Heart left ventricle (tissue), 16 donors: ENCODE results near the gene TMEFF2. TPM values are rescaled to one million over a fixed set of nuclear protein-coding genes. Genes with fewer than 3 reads are reported as not detected.

Experiments
- ATAC-seq, 4 donors: fragments of 200-7000 bp; cut with Tn5 transposase; one replicate each; pipeline ENCODE4 v1.9.1; 2020 to 2022; ENCODE audit warnings: moderate library complexity in 4 of 4, mild to moderate bottlenecking in 3 of 4, moderate number of reproducible peaks in 1 of 4
- DNase-seq, 5 donors: peaks; one replicate each; pipeline ENCODE4 v3.0.0-alpha.2; 2020
- H3K27ac ChIP-seq, 12 donors: fragments of 200-600 bp; sonication (generic) in 4 of 12; one replicate each; pipeline versions ENCODE4 v1.5.0 to v1.8.0; 2016 to 2022; ENCODE audit warnings: mild to moderate bottlenecking in 2 of 12
- H3K27me3 ChIP-seq, 9 donors: fragments of 200-600 bp; sonication (generic) in 2 of 9; one replicate each; pipeline versions ENCODE4 v1.5.1 to v1.8.0; 2016 to 2022; ENCODE audit warnings: mild to moderate bottlenecking in 3 of 9
- H3K36me3 ChIP-seq, 9 donors: fragments of 200-600 bp; sonication (generic) in 2 of 9; one replicate each; pipeline versions ENCODE4 v1.5.0 to v1.8.0; 2018 to 2022; ENCODE audit warnings: mild to moderate bottlenecking in 2 of 9
- H3K4me1 ChIP-seq, 12 donors: fragments of 200-600 bp; sonication (generic) in 4 of 12; one replicate each; pipeline versions ENCODE4 v1.5.0 to v1.8.0; 2016 to 2022; ENCODE audit warnings: mild to moderate bottlenecking in 3 of 12
- H3K4me3 ChIP-seq, 12 donors: fragments of 200-600 bp; sonication (generic) in 4 of 12; one replicate each; pipeline versions ENCODE4 v1.5.0 to v1.8.0; 2017 to 2022; ENCODE audit warnings: mild to moderate bottlenecking in 9 of 12, moderate library complexity in 4 of 12
- H3K9me3 ChIP-seq, 12 donors: fragments of 200-600 bp; sonication (generic) in 4 of 12; one replicate each; pipeline versions ENCODE4 v1.5.0 to v1.8.0; 2016 to 2022; ENCODE audit warnings: mild to moderate bottlenecking in 1 of 12
- POLR2A ChIP-seq, 2 donors: fragments of 450-650 bp; IDR thresholded peaks; one replicate each; pipeline ENCODE4 v1.6.1; 2017; ENCODE audit warnings: antibody characterized with exemption in 2 of 2, mild to moderate bottlenecking in 2 of 2, moderate library complexity in 2 of 2
- WGBS, 4 donors: extraction: QIAGEN DNeasy Blood & Tissue Kit in 2 of 4; methylation state at CpG; one replicate each; pipeline versions ENCODE4 v1.1.5 to v1.1.7; 2013 to 2018; 5-methylcytosine and 5-hydroxymethylcytosine counted together
- intact Hi-C, 10 donors: fragments of 100-400 bp; cut with DNase I; formaldehyde crosslinking; loops; one replicate each; pipeline versions ENCODE4 v1.11.1 to v1.14.2; 2022
- polyA plus RNA-seq, 2 donors: library from polyadenylated mRNA; stranded (reverse); fragments of 200-250 nt; gene quantifications; one replicate each; pipeline ENCODE4 v1.2.3, GENCODE V29; 2013
- total RNA-seq, 9 donors: library from RNA; depleted of rRNA in 2 of 9; stranded (reverse); fragments of >200 nt in 2 of 9; fragmentation: NEBNext Ultra II Directional in 3 of 9; extraction: Animal tissue kit (Norgen Biotek cat#: 25700) in 3 of 9; gene quantifications; one replicate each; pipeline versions ENCODE4 v1.1.0 to v1.2.4, GENCODE V29; 2016 to 2023
- TF ChIP-seq, protein P1 (sequence below), 12 donors: fragments of 200-600 bp; sonication (generic) in 4 of 12; IDR thresholded peaks; one replicate each; pipeline versions ENCODE4 v1.5.0 to v1.8.0; 2018 to 2022; ENCODE audit warnings: antibody characterized with exemption in 12 of 12, mild to moderate bottlenecking in 5 of 12
- donor health status: ischemic (EF 13 %, LVEDD 7.1; RV severe dilation, severe dysfunction).
- donor health status: healthy with polysubstance abuse.
- donor health status: DM: no; HTN: yes; CAD: no.
- donor health status: DM: no; HTN: no; CAD: no.
- donor health status: ischemic (EF 25% LVEDD 6.9; RV normal size, moderate dysfunction).
- donor health status: ischemic (EF 25% LVEDD 5.7; RV mildly dilated, moderate dysfunction).
- donor health status: healthy.
- donor health status: DM: yes; HTN: yes; CAD: no.
- donor health status: ischemic (EF 35%, LVEDD 5.7; RV mildly dilated, moderate dysfunction).
- donor health status: nonischemic (EF 11% LVEDD 7.7; RV severe dilation, severe dysfunction).
- donor health status: DM: yes; HTN: yes; CAD: no.
- donor health status: PGD.
- donor health status: ischemic (EF 29% LVEDD 5.4; RV normal size, mild dysfunction).
- donor health status: nonischemic (EF 23%, LVEDD 6.1; RV moderate dilation, normal function).

The TMEFF2 gene
- total and polyA plus RNA-seq, 11 donors = 0.08 to 0.44 (median 0.23) TPM; not detected in 7

DNA sequence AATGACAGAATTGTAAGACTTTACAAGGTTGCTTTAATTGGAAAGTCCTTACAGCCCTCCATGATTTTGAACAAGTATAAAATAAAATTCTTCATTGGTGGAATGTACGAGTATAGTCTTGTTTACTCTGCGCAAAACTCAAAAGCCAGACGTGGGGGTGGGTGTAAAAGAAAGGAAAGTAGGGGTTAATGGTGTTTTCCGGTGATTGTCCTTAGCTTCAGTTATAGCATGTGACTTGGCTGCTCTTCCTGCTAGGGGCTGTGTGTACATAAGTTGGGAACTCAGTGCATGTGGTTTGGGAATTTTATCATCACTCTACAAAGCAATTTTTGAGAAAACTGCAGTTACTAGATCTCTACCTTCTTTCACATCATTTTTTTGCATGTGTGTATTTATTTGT, 265.4 kb downstream of the TMEFF2 start:
- H3K4me1 ChIP-seq = peaks cover 0 to 35% (median 9%) of the 10 kb centered on the region in 12 donors
- no peak for DNase-seq
- intact Hi-C loops = no loop called here
- no peaks in the 10 kb centered on the region for H3K27me3 ChIP-seq
- H3K27ac ChIP-seq = no peak overlapping the region
- no peak overlapping the region for H3K4me3 ChIP-seq
- TF ChIP-seq POLR2A (IDR thresholded peaks at IDR 0.05) = no peak
- TF ChIP-seq, protein P1, sequence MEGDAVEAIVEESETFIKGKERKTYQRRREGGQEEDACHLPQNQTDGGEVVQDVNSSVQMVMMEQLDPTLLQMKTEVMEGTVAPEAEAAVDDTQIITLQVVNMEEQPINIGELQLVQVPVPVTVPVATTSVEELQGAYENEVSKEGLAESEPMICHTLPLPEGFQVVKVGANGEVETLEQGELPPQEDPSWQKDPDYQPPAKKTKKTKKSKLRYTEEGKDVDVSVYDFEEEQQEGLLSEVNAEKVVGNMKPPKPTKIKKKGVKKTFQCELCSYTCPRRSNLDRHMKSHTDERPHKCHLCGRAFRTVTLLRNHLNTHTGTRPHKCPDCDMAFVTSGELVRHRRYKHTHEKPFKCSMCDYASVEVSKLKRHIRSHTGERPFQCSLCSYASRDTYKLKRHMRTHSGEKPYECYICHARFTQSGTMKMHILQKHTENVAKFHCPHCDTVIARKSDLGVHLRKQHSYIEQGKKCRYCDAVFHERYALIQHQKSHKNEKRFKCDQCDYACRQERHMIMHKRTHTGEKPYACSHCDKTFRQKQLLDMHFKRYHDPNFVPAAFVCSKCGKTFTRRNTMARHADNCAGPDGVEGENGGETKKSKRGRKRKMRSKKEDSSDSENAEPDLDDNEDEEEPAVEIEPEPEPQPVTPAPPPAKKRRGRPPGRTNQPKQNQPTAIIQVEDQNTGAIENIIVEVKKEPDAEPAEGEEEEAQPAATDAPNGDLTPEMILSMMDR (IDR thresholded peaks at IDR 0.05) = no peak
- H3K36me3 ChIP-seq = no peaks in the 10 kb centered on the region
- WGBS, 4 donors = 41 to 62% (median 51%) methylated on average over 4 of the region's 4 CpGs
- no peaks in the 10 kb centered on the region for H3K9me3 ChIP-seq
- ATAC-seq = peak in 1 of 4 donors; percentile 28

DNA sequence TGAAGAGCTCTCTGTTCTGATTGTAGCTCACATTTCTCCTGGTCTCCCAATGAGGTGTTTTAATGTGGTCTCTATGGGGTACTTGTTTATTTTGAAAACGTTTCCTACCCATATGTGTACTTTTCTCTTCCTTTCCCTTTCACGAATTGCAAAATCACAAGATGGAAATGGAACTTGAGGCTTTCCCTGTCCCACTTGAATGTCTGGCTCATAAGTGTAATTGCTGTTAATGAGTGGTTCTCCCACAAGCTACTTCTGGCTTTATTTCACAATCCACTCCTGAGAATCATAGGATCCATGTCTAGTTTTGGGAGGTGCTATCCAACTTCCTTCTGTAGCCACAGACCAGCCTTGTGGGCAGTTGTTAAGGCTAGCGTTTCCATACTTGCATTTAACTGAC, 266.7 kb downstream of the TMEFF2 start:
- intact Hi-C loops = no loop called here
- H3K4me1 ChIP-seq = peaks cover 0 to 35% (median 9%) of the 10 kb centered on the region in 12 donors
- H3K27ac ChIP-seq = peak overlapping the region in 1 of 12 donors; percentile 34
- H3K27me3 ChIP-seq = no peaks in the 10 kb centered on the region
- no peak for ATAC-seq
- TF ChIP-seq, protein P1 (IDR thresholded peaks at IDR 0.05) = no peak
- no peak for TF ChIP-seq POLR2A (IDR thresholded peaks at IDR 0.05)
- no peaks in the 10 kb centered on the region for H3K36me3 ChIP-seq
- no peak for DNase-seq
- no peaks in the 10 kb centered on the region for H3K9me3 ChIP-seq
- H3K4me3 ChIP-seq = no peak overlapping the region
- WGBS, 4 donors = 38 to 64% (median 53%) methylated on average over 3 of the region's 3 CpGs

DNA sequence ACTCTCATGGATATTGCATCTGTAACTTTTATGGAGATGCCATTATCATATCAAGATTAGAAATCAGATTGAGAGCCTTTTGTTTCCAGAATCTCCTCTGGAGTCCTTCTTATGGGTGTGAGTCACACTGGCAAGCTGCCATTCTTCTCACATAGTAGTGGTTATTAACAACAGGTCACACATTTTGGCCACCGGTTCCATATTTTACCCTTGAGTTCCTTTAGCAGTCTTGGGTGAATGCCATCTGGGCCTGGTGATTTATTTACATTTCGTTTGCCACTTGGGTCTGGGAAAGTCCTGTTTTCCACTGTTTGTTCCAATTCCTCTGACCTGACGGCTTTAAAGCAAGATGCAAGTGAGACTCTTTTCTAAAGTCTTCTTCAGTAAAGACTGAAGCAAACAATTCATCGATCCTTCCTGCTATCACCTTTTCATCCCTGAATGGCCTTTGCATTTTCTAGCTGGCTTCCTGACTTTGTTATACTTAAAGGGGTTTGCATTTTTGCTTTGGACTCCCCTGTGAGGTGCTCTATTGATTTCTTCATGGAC, 267.3 kb downstream of the TMEFF2 start:
- DNase-seq (peak in 4 of 5 donors; percentile 46 to 59 (median 52)), ATAC-seq (peak in 3 of 4 donors; percentile 49 to 55 (median 49))
- H3K4me3 ChIP-seq = no peak overlapping the region
- WGBS, 4 donors = 32 to 35% (median 35%) methylated on average over 4 of the region's 4 CpGs
- peaks cover 0 to 32% (median 9%) of the 10 kb centered on the region in 12 donors for H3K4me1 ChIP-seq
- no peaks in the 10 kb centered on the region for H3K36me3 ChIP-seq
- H3K9me3 ChIP-seq = no peaks in the 10 kb centered on the region
- H3K27ac ChIP-seq = peak overlapping the region in 1 of 12 donors; percentile 34
- no peak for TF ChIP-seq POLR2A (IDR thresholded peaks at IDR 0.05)
- TF ChIP-seq, protein P1 (IDR thresholded peaks at IDR 0.05) = no peak
- no peaks in the 10 kb centered on the region for H3K27me3 ChIP-seq
- intact Hi-C loops = no loop called here

DNA sequence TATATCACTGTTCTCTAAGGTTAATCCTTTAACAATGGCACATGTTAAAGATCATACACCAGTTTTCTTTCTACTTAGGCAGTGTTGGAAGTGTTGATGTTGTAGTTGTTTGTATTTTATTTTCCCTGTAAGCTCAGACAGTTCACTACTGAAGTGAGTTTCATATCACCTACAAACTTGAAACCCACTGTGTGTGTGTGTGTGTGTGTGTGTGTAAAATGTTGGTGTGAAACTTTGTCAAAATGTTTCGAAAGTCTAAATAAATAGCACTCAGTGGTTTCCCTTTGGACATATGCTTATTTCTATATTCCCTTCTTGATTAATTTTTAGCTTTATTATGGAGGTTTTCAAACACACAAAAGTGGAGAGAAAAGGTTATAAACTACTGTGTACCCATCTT, 268.1 kb downstream of the TMEFF2 start:
- 50 to 100% (median 97%) methylated on average over 1 of the region's 1 CpG for WGBS, 4 donors

DNA sequence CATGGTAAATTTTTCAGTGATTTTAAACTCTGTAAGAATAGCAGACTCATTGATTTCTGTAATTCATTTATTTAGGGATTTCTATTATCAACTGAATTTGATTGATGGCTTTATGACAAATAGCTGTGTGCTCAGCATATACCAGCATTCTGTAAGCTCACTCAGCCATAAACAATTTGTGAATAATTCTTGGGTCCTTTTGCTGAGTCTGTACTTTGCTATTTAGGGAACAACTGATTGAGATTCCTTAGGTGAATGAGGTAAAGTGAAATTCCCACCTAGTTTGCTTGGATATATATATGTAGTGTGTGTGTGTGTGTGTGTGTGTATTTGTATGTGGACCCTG, 271.1 kb downstream of the TMEFF2 start:
- H3K9me3 ChIP-seq = no peaks in the 10 kb centered on the region
- no peak for DNase-seq
- intact Hi-C loops = no loop called here
- TF ChIP-seq, protein P1 (IDR thresholded peaks at IDR 0.05) = no peak
- TF ChIP-seq POLR2A (IDR thresholded peaks at IDR 0.05) = no peak
- H3K27ac ChIP-seq = no peak overlapping the region
- no peaks in the 10 kb centered on the region for H3K36me3 ChIP-seq
- no peaks in the 10 kb centered on the region for H3K27me3 ChIP-seq
- peaks cover 0 to 23% (median 8%) of the 10 kb centered on the region in 12 donors for H3K4me1 ChIP-seq
- no peak overlapping the region for H3K4me3 ChIP-seq
- no peak for ATAC-seq

More for the DNA sequence above, 268.1 kb downstream of the TMEFF2 start:
- Histone ChIP-seq H3K4me3 (no peak overlapping the region), H3K9me3 (no peaks in the 10 kb centered on the region), H3K27me3 (no peaks in the 10 kb centered on the region), H3K27ac (no peak overlapping the region), H3K4me1 (peaks cover 0 to 29% (median 9%) of the 10 kb centered on the region in 12 donors), H3K36me3 (no peaks in the 10 kb centered on the region)
- intact Hi-C loops = no loop called here
- no peak for TF ChIP-seq POLR2A (IDR thresholded peaks at IDR 0.05)
- no peak for DNase-seq
- ATAC-seq = no peak
